ENCODE results near the gene INPP5D. TPM values are rescaled to one million over a fixed set of nuclear protein-coding genes. Genes with fewer than 3 reads are reported as not detected.

Gene INPP5D
- total RNA-seq, 1 experiment from 2014 or later: 2.6 TPM

DNA sequence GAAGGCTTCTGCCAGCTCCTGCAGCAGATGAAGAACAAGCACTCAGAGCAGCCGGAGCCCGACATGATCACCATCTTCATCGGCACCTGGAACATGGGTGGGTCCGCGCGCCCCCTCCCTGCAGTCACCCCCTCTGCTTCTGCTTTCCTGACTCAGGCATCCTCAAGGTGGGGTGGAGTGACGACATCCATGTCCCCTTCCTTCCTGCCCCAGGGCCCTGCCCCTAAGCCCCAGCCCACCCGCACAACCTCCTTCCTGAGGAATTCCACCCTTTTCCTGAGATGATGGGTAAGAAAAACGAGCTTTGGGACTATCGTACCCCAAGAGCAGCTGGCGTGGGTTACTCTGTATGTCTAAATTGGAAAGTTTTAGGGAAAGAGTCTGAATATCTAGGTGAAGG lies 101.6 kb downstream of the INPP5D start:
- Histone ChIP-seq H3K36me3 (no peaks in the 10 kb centered on the region), H3K27me3 (replicated peaks) (no peaks in the 10 kb centered on the region), H3K4me3 (no peak overlapping the region), H3K9me3 (replicated peaks) (no peaks in the 10 kb centered on the region), H3K27ac (no peak overlapping the region), H3K4me1 (replicated peaks) (peaks cover 41% of the 10 kb centered on the region)
- DNase-seq (ENCODE audit: low read depth in 1 of 2, low spot score in 2 of 2): no peak

DNA sequence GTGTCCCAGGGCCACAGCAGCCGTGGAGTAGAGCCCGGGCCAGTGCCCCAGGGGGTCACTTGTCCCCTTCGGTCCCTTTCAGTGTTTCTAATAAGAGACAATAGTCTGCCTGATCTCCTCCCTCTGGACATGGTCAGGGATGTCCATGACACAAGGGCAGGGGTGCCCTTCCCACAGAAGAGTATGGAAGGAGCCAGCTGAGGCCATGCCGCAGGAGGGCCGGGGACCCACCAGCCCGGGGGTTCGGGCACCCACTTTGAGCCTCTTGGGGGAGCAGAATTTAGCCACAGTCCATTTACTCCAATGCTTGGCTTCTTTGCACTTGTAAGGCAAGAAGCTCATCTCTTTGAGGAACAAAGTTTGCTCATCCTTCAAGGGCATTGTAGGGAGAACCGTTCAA lies 102.6 kb downstream of the INPP5D start:
- no peaks in the 10 kb centered on the region for H3K9me3 ChIP-seq (replicated peaks)
- no peaks in the 10 kb centered on the region for H3K27me3 ChIP-seq (replicated peaks)
- H3K27ac ChIP-seq: peak overlapping the region; percentile 73
- DNase-seq (ENCODE audit: low read depth in 1 of 2, low spot score in 2 of 2): no peak
- no peak overlapping the region for H3K4me3 ChIP-seq
- H3K4me1 ChIP-seq (replicated peaks): peaks cover 43% of the 10 kb centered on the region
- no peaks in the 10 kb centered on the region for H3K36me3 ChIP-seq

- Histone ChIP-seq H3K27me3 (replicated peaks) (no peaks in the 10 kb centered on the region), H3K4me1 (replicated peaks) (peaks cover 43% of the 10 kb centered on the region), H3K9me3 (replicated peaks) (no peaks in the 10 kb centered on the region), H3K4me3 (peak overlapping the region; percentile 20), H3K36me3 (no peaks in the 10 kb centered on the region), H3K27ac (peak overlapping the region; percentile 73)
- DNase-seq (ENCODE audit: low read depth in 1 of 2, low spot score in 2 of 2): peak; percentile 85 to 91
Observed at GRCh38 chr2:233163486-233164103, 103.5 kb downstream of the INPP5D start.

GRCh38 chr2:233164128-233164635 lies 104.0 kb downstream of the INPP5D start:
- H3K4me1 ChIP-seq (replicated peaks): peaks cover 43% of the 10 kb centered on the region
- no peak for DNase-seq (ENCODE audit: low read depth in 1 of 2, low spot score in 2 of 2)
- H3K27me3 ChIP-seq (replicated peaks): no peaks in the 10 kb centered on the region
- H3K36me3 ChIP-seq: no peaks in the 10 kb centered on the region
- H3K4me3 ChIP-seq: peak overlapping the region; percentile 20
- peak overlapping the region; percentile 73 for H3K27ac ChIP-seq
- H3K9me3 ChIP-seq (replicated peaks): no peaks in the 10 kb centered on the region

DNA sequence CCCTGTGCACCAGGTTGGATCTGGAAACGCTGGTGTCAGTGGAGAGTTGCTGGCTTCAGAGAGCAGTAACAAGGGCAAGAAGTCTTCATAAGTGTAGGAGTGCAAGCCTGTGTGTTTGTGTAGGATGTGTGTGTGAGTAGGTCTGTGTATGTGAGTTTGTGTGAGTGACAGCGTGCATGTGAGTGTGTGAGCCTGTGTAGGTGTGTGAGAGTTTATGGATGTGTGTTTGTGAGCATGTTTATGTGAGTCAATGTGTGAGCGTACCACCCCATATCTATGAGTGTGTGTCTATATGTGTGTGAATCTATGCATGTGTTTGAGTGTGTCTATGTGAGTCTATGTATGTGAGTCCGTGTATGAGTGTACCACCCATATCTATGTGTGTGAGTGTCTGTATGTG lies 104.8 kb downstream of the INPP5D start:
- Histone ChIP-seq H3K4me3 (no peak overlapping the region), H3K36me3 (no peaks in the 10 kb centered on the region), H3K4me1 (replicated peaks) (peaks cover 43% of the 10 kb centered on the region), H3K27ac (peak overlapping the region; percentile 73), H3K27me3 (replicated peaks) (no peaks in the 10 kb centered on the region), H3K9me3 (replicated peaks) (no peaks in the 10 kb centered on the region)
- peak in 1 of 2 experiments; percentile 28 for DNase-seq (ENCODE audit: low read depth in 1 of 2, low spot score in 2 of 2)

DNA sequence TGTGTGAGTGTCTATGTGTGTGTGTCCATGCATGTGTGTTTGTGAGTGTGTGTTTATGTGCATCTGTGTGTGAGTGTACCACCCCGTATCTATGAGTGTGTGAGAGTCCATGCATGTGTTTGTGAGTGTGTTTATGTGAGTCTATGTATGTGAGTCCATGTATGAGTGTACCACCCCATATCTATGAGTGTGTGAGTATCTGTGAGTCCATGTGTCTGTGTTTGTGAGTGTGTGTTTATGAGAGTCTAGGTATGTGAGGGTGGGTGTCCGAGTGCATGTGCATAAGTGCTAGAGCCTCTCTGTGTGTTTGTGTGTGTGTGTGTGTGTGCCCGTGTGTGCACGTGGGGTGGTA lies 105.4 kb downstream of the INPP5D start:
- peaks cover 43% of the 10 kb centered on the region for H3K4me1 ChIP-seq (replicated peaks)
- DNase-seq (ENCODE audit: low read depth in 1 of 2, low spot score in 2 of 2): no peak
- H3K4me3 ChIP-seq: no peak overlapping the region
- no peaks in the 10 kb centered on the region for H3K36me3 ChIP-seq
- peak overlapping the region; percentile 73 for H3K27ac ChIP-seq
- H3K27me3 ChIP-seq (replicated peaks): no peaks in the 10 kb centered on the region
- H3K9me3 ChIP-seq (replicated peaks): no peaks in the 10 kb centered on the region

DNA sequence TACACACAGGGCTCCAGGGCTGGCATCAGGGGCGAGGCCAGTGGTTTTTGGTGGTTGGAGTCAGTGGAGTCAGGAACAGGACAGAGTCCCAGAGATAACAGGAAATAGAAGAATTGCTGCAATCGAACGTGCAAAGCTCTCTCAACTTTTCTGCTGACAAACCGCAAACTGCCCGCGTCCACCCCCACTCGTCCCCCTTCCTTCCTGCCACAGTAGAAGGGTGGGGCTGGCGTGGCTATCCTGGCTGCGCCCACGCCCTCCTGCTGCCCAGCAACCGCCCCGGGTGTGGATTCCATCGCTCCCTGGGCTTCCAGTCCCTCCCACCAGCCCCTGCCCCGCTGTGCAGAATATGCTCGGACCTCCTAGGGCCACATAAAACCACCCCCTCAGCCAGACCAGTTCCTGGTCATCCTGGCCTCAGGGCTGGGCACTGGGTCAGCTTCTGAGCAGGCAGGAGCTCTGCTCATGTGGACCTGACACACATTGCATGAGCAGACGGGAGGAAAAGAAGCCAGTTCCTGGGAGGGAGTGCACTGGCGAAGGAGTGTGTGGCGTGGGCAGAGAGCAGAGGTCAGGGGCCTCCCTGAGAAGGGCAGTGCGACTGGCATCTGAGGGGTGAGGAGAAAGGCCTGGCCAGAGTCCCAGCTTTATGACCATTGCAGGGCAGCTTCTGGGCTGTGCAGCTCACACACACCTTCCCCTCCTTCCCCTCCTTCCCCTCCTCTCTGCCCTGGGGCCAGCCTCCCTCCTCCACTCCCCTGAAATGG lies 105.9 kb downstream of the INPP5D start:
- DNase-seq (ENCODE audit: low read depth in 1 of 2, low spot score in 2 of 2): peak; percentile 90 to 94
- Histone ChIP-seq H3K4me3 (no peak overlapping the region), H3K36me3 (no peaks in the 10 kb centered on the region)

GRCh38 chr2:233168445-233168844 lies 108.3 kb downstream of the INPP5D start:
- Histone ChIP-seq H3K27me3 (replicated peaks) (no peaks in the 10 kb centered on the region), H3K36me3 (no peaks in the 10 kb centered on the region), H3K4me3 (no peak overlapping the region), H3K9me3 (replicated peaks) (no peaks in the 10 kb centered on the region), H3K4me1 (replicated peaks) (peaks cover 35% of the 10 kb centered on the region), H3K27ac (no peak overlapping the region)
- DNase-seq (ENCODE audit: low read depth in 1 of 2, low spot score in 2 of 2): no peak

More for the DNA sequence above, 105.9 kb downstream of the INPP5D start:
- Histone ChIP-seq H3K4me1 (replicated peaks) (peaks cover 43% of the 10 kb centered on the region), H3K27ac (peak overlapping the region; percentile 73), H3K9me3 (replicated peaks) (no peaks in the 10 kb centered on the region), H3K27me3 (replicated peaks) (no peaks in the 10 kb centered on the region)

- H3K4me3 ChIP-seq: no peak overlapping the region
- no peaks in the 10 kb centered on the region for H3K9me3 ChIP-seq (replicated peaks)
- DNase-seq (ENCODE audit: low read depth in 1 of 2, low spot score in 2 of 2): no peak
- no peaks in the 10 kb centered on the region for H3K36me3 ChIP-seq
- no peaks in the 10 kb centered on the region for H3K27me3 ChIP-seq (replicated peaks)
- H3K4me1 ChIP-seq (replicated peaks): peaks cover 30% of the 10 kb centered on the region
- H3K27ac ChIP-seq: no peak overlapping the region
Observed at GRCh38 chr2:233168919-233169318, 108.8 kb downstream of the INPP5D start.

DNA sequence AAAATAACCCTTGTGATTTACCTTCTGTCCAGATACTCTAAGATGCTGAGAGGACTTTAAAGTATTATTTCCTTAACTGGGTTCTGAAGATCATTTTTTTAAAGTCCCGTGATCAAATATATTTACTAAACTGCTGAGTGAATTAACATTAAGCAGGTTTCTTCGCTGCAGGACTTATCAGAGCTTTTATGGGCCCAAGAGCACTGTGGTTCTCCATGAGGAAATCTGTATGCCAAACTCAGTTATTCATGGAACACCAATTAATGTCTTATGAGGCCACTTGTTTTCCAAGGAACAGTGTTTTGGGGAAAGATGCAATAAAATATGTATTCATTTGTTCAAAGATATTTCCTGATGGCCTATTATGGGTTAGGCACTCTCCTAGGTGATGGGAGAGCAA lies 111.2 kb downstream of the INPP5D start:
- H3K9me3 ChIP-seq (replicated peaks): no peaks in the 10 kb centered on the region
- no peaks in the 10 kb centered on the region for H3K36me3 ChIP-seq
- no peak overlapping the region for H3K4me3 ChIP-seq
- no peak for DNase-seq (ENCODE audit: low read depth in 1 of 2, low spot score in 2 of 2)
- H3K27ac ChIP-seq: no peak overlapping the region
- H3K27me3 ChIP-seq (replicated peaks): no peaks in the 10 kb centered on the region
- H3K4me1 ChIP-seq (replicated peaks): peaks cover 6% of the 10 kb centered on the region

- no peak for DNase-seq (ENCODE audit: low read depth in 1 of 2, low spot score in 2 of 2)
- Histone ChIP-seq H3K4me1 (replicated peaks) (no peaks in the 10 kb centered on the region), H3K27me3 (replicated peaks) (no peaks in the 10 kb centered on the region), H3K36me3 (no peaks in the 10 kb centered on the region), H3K27ac (no peak overlapping the region), H3K4me3 (no peak overlapping the region), H3K9me3 (replicated peaks) (no peaks in the 10 kb centered on the region)
Observed at GRCh38 chr2:233173115-233173514, 113.0 kb downstream of the INPP5D start.

DNA sequence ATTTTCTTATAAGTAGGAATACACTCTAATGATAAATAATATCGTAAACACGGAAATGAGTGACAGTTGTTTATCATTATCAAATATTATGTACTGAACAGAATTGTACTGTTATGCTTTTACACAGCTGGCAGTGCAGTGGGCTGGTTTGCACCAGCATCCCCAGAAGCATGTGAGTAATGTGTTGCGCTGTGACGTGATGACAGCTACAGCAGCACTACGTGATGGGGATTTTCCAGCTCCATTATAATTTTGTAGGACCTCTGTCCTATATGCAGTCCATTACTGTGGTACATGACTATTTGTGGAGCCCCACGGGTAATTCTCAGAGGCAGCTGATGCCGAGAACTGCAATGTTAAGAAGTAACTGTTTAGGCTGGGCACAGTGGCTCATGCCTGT lies 114.0 kb downstream of the INPP5D start:
- H3K9me3 ChIP-seq (replicated peaks): no peaks in the 10 kb centered on the region

DNA sequence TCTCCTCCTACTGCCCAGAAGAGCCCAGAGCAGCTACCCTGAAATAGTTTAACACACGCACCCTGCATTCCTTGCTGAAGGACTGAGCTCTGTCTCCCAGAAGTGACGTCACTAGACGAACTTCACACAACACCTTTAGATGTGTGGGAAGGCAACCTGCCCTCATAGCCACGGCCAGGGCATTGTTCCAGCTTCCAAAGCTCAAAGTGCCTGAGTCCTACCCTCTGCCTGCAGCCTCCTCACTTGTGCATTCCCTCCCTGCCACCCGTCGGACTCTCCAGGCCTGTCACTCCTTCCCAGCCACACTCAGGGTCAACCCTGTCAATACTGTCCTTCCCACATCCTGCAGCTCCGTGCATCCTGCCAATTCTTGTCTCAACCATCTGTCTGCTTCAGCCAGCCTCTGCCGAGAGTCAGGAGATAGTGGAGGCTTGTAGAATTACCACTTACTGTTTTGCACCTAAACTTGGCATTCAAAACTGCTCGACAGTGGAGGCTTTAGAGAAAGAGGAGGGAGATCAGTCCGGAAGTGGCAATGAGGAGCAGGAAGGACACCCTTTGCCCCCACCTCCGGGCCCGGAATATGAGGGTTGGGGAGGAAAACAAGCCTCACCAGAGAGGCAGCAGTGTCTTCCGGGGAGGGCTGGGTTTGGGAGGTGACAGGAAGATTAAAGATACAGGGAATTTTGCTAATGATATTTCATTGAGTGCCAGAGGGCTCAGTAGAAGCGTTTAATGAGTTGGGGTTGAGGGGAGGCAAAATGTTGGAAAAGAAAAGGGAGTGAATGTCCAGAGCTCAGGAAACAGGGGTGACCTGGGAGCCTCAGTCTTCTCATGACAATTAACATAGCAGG lies 119.1 kb downstream of the INPP5D start:
- no peaks in the 10 kb centered on the region for H3K27me3 ChIP-seq (replicated peaks)
- H3K4me1 ChIP-seq (replicated peaks): no peaks in the 10 kb centered on the region
- no peaks in the 10 kb centered on the region; the same call in 1 of the 2 replicates for H3K36me3 ChIP-seq
- no peak for DNase-seq (ENCODE audit: low read depth in 1 of 2, low spot score in 2 of 2)
- no peak overlapping the region for H3K27ac ChIP-seq
- no peaks in the 10 kb centered on the region; the same call in 1 of the 2 replicates for H3K9me3 ChIP-seq (replicated peaks)
- no peak overlapping the region for H3K4me3 ChIP-seq

More for the DNA sequence above, 114.0 kb downstream of the INPP5D start:
- no peak for DNase-seq (ENCODE audit: low read depth in 1 of 2, low spot score in 2 of 2)
- H3K27me3 ChIP-seq (replicated peaks): no peaks in the 10 kb centered on the region
- no peak overlapping the region for H3K4me3 ChIP-seq
- H3K27ac ChIP-seq: no peak overlapping the region
- no peaks in the 10 kb centered on the region for H3K4me1 ChIP-seq (replicated peaks)
- H3K36me3 ChIP-seq: no peaks in the 10 kb centered on the region
